ENCODE measurements around the gene NKAPL.

DNA sequence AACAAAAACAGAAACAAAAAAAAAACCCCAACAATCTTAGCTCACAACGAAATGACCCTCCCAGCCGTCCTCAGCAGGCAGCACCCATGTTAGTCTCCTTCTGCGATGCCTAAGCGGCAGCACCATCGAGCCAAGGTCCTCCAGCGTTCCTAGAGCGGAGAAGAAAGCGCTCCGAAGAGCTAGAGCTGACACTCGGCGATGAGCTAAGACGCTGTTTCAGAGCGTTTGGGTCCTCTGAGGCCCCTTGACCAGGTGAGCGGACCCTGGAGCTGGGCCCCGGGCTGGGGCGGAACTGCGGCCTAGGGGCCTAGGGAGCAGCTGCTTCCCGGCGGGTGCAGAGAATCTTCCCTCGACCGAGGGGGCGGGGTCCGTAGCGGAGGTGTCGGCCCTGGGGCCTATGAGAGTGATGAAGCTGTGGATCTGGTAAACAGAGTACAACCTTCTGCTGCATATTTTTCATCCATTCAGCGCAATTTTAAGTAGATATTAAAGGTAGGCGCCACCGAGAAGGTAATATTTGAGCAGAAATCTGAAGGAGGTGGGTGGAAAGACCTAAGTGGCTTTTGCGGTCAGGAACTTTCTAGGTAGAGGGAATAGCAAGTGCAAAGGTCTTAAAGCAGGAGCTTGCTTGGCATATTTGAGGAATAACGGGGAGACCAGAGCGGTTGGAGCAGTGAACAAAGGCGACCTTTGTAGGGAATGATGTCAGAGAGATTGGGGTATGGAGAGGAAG is 8.0 kb downstream of the NKAPL start, which contains the start of gene ZSCAN26:
- TF ChIP-seq, protein P1, sequence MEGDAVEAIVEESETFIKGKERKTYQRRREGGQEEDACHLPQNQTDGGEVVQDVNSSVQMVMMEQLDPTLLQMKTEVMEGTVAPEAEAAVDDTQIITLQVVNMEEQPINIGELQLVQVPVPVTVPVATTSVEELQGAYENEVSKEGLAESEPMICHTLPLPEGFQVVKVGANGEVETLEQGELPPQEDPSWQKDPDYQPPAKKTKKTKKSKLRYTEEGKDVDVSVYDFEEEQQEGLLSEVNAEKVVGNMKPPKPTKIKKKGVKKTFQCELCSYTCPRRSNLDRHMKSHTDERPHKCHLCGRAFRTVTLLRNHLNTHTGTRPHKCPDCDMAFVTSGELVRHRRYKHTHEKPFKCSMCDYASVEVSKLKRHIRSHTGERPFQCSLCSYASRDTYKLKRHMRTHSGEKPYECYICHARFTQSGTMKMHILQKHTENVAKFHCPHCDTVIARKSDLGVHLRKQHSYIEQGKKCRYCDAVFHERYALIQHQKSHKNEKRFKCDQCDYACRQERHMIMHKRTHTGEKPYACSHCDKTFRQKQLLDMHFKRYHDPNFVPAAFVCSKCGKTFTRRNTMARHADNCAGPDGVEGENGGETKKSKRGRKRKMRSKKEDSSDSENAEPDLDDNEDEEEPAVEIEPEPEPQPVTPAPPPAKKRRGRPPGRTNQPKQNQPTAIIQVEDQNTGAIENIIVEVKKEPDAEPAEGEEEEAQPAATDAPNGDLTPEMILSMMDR (conservative IDR thresholded peaks at IDR 0.05; ENCODE audit: low read depth, low read length), result no peak
- no peak for TF ChIP-seq EZH2 (IDR thresholded peaks at IDR 0.05; ENCODE audit: low read length, unreplicated experiment)

All from PC-3 (cell line).